Keratinocyte (primary cell): ENCODE measurements around the gene DLG5.

ENCODE experiments used
- CTCF ChIP-seq, 3 experiments: IDR thresholded peaks in 1 of 3; conservative IDR thresholded peaks in 1 of 3; optimal IDR thresholded peaks in 1 of 3; 2 replicates in 2 of 3; 3 replicates in 1 of 3; pipeline versions ENCODE3 to v1.5.1; 2011; ENCODE audit warnings: low read length in 3 of 3, mild to moderate bottlenecking in 3 of 3, moderate library complexity in 2 of 3, control low read depth in 1 of 3, inconsistent platforms in 1 of 3; ENCODE audit not compliant: insufficient read depth in 2 of 3; ENCODE audit errors: extremely low read depth in 1 of 3
- EZH2 ChIP-seq: IDR thresholded peaks from one replicate; pipeline ENCODE4 v1.6.1; 2012; ENCODE audit warnings: inconsistent platforms, mild to moderate bottlenecking, low read length, moderate library complexity

- no peak for TF ChIP-seq CTCF (optimal IDR thresholded peaks at IDR 0.05 in 1 of 3, IDR thresholded peaks at IDR 0.05 in 1 of 3, conservative IDR thresholded peaks at IDR 0.05 in 1 of 3; ENCODE audit: extremely low read depth in 1 of 3, insufficient read depth in 2 of 3, low read length in 3 of 3)
- TF ChIP-seq EZH2: no peak
These were observed 82.4 kb downstream of the DLG5 start for GRCh38 chr10:77844177-77844576.
